Naive B cell (primary cell): ENCODE results near the gene CACNG1. TPM values are rescaled to one million over a fixed set of nuclear protein-coding genes. Genes with fewer than 3 reads are reported as not detected.

Source experiments
- ATAC-seq, 2 donors: fragments of 150-1000 bp; cut with Tn5 transposase; 2 replicates each; pipeline ENCODE4 v1.10.0; 2021; ENCODE audit warnings: low read depth in 2 of 2, mild to moderate bottlenecking in 2 of 2, moderate library complexity in 2 of 2
- DNase-seq: peaks from one replicate; pipeline ENCODE4 v3.0.0; 2022
- H3K27ac Mint-ChIP-seq, 6 donors: one replicate each; pipeline ENCODE4 v1.8.0; 2020 to 2022; ENCODE audit warnings: mild to moderate bottlenecking in 6 of 6, mixed read lengths in 6 of 6, moderate library complexity in 5 of 6, inconsistent platforms in 2 of 6
- H3K27me3 Mint-ChIP-seq, 3 donors: one replicate each; pipeline ENCODE4 v1.8.0; 2021 to 2022; ENCODE audit warnings: mixed read lengths in 3 of 3, mild to moderate bottlenecking in 1 of 3
- H3K36me3 Mint-ChIP-seq, 2 donors: one replicate each; pipeline ENCODE4 v1.8.0; 2020 to 2022; ENCODE audit warnings: mixed read lengths in 2 of 2, inconsistent platforms in 1 of 2, mild to moderate bottlenecking in 1 of 2
- H3K4me1 Mint-ChIP-seq, 3 donors: one replicate each; pipeline ENCODE4 v1.8.0; 2020 to 2022; ENCODE audit warnings: mixed read lengths in 3 of 3, inconsistent platforms in 1 of 3, mild to moderate bottlenecking in 1 of 3, moderate library complexity in 1 of 3
- H3K4me3 Mint-ChIP-seq, 8 donors: one replicate each; pipeline ENCODE4 v1.8.0; 2020 to 2022; ENCODE audit warnings: mild to moderate bottlenecking in 8 of 8, mixed read lengths in 8 of 8, moderate library complexity in 8 of 8, inconsistent platforms in 2 of 8
- H3K9me3 Mint-ChIP-seq, 7 donors: one replicate each; pipeline ENCODE4 v1.8.0; 2020 to 2022; ENCODE audit warnings: mixed read lengths in 7 of 7, mild to moderate bottlenecking in 5 of 7, inconsistent platforms in 2 of 7, moderate library complexity in 1 of 7
- polyA plus RNA-seq, 6 donors: library from polyadenylated mRNA; unstranded; fragments of 300-500 nt; fragmentation: Illumina TruSeq; gene quantifications; one replicate each; pipeline ENCODE4 v1.2.3, GENCODE V29; 2021; ENCODE audit warnings: low read depth in 6 of 6

The CACNG1 gene
- polyA plus RNA-seq, 6 donors from 2014 or later = not detected

GRCh38 chr17:67056746-67057490 lies 12.6 kb downstream of the CACNG1 start:
- ATAC-seq (no peak), DNase-seq (no peak)
- peaks cover 0 to 6% (median 0%) of the 10 kb centered on the region in 7 donors for H3K9me3 Mint-ChIP-seq
- peaks cover 0 to 15% of the 10 kb centered on the region in 2 donors for H3K36me3 Mint-ChIP-seq
- peaks cover 5 to 11% (median 8%) of the 10 kb centered on the region in 3 donors for H3K4me1 Mint-ChIP-seq
- H3K27ac Mint-ChIP-seq = no peak overlapping the region
- no peaks in the 10 kb centered on the region for H3K27me3 Mint-ChIP-seq
- H3K4me3 Mint-ChIP-seq = no peak overlapping the region

GRCh38 chr17:67058036-67058435 lies 13.7 kb downstream of the CACNG1 start:
- H3K36me3 Mint-ChIP-seq = peaks cover 0 to 15% of the 10 kb centered on the region in 2 donors

GRCh38 chr17:67059372-67059771 lies 15.0 kb downstream of the CACNG1 start:
- no peak for ATAC-seq
- Mint-ChIP-seq H3K4me3 (no peak overlapping the region), H3K27me3 (no peaks in the 10 kb centered on the region), H3K27ac (no peak overlapping the region), H3K36me3 (peaks cover 0 to 14% of the 10 kb centered on the region in 2 donors), H3K4me1 (peaks cover 5 to 11% (median 8%) of the 10 kb centered on the region in 3 donors), H3K9me3 (peaks cover 0 to 6% (median 0%) of the 10 kb centered on the region in 7 donors)
- DNase-seq = no peak

More at GRCh38 chr17:67058036-67058435, 13.7 kb downstream of the CACNG1 start:
- Mint-ChIP-seq H3K9me3 (peaks cover 0 to 6% (median 0%) of the 10 kb centered on the region in 7 donors), H3K27me3 (no peaks in the 10 kb centered on the region), H3K27ac (peak overlapping the region in 1 of 6 donors; percentile 63), H3K4me1 (peaks cover 5 to 11% (median 8%) of the 10 kb centered on the region in 3 donors), H3K4me3 (no peak overlapping the region)
- ATAC-seq (no peak), DNase-seq (no peak)

GRCh38 chr17:67063141-67063540 lies 18.8 kb downstream of the CACNG1 start:
- DNase-seq (no peak), ATAC-seq (no peak)
- Mint-ChIP-seq H3K27me3 (no peaks in the 10 kb centered on the region), H3K9me3 (peaks cover 0 to 2% (median 0%) of the 10 kb centered on the region in 7 donors), H3K36me3 (peaks cover 8 to 11% of the 10 kb centered on the region in 2 donors), H3K4me1 (no peaks in the 10 kb centered on the region), H3K27ac (peak overlapping the region in 1 of 6 donors; percentile 26), H3K4me3 (no peak overlapping the region)

GRCh38 chr17:67066717-67067116 lies 22.4 kb downstream of the CACNG1 start:
- Mint-ChIP-seq H3K27ac (peak overlapping the region in 1 of 6 donors; percentile 85), H3K4me1 (no peaks in the 10 kb centered on the region), H3K27me3 (no peaks in the 10 kb centered on the region)

GRCh38 chr17:67067571-67068482 lies 23.5 kb downstream of the CACNG1 start:
- Mint-ChIP-seq H3K36me3 (peaks cover 0 to 16% of the 10 kb centered on the region in 2 donors), H3K27me3 (no peaks in the 10 kb centered on the region), H3K4me1 (no peaks in the 10 kb centered on the region), H3K9me3 (peaks cover 0 to 2% (median 0%) of the 10 kb centered on the region in 7 donors), H3K4me3 (no peak overlapping the region), H3K27ac (no peak overlapping the region)
- no peak for DNase-seq
- no peak for ATAC-seq

More at GRCh38 chr17:67066717-67067116, 22.4 kb downstream of the CACNG1 start:
- DNase-seq (no peak), ATAC-seq (no peak)
- Mint-ChIP-seq H3K4me3 (no peak overlapping the region), H3K9me3 (peaks cover 0 to 2% (median 0%) of the 10 kb centered on the region in 7 donors), H3K36me3 (peaks cover 0 to 14% of the 10 kb centered on the region in 2 donors)

GRCh38 chr17:67068999-67069398 lies 24.6 kb downstream of the CACNG1 start:
- Mint-ChIP-seq H3K36me3 (peaks cover 0 to 23% of the 10 kb centered on the region in 2 donors), H3K27me3 (no peaks in the 10 kb centered on the region), H3K4me3 (no peak overlapping the region), H3K9me3 (no peaks in the 10 kb centered on the region), H3K27ac (no peak overlapping the region), H3K4me1 (no peaks in the 10 kb centered on the region)
- DNase-seq (no peak), ATAC-seq (no peak)

GRCh38 chr17:67069603-67070136 lies 25.3 kb downstream of the CACNG1 start:
- H3K4me1 Mint-ChIP-seq = no peaks in the 10 kb centered on the region
- H3K4me3 Mint-ChIP-seq = no peak overlapping the region
- ATAC-seq = no peak
- H3K9me3 Mint-ChIP-seq = no peaks in the 10 kb centered on the region
- peaks cover 0 to 23% of the 10 kb centered on the region in 2 donors for H3K36me3 Mint-ChIP-seq
- H3K27ac Mint-ChIP-seq = no peak overlapping the region
- DNase-seq = no peak
- no peaks in the 10 kb centered on the region for H3K27me3 Mint-ChIP-seq

GRCh38 chr17:67071595-67071994 lies 27.2 kb downstream of the CACNG1 start:
- Mint-ChIP-seq H3K4me3 (no peak overlapping the region), H3K27me3 (no peaks in the 10 kb centered on the region), H3K4me1 (no peaks in the 10 kb centered on the region), H3K9me3 (no peaks in the 10 kb centered on the region), H3K36me3 (peaks cover 0 to 27% of the 10 kb centered on the region in 2 donors), H3K27ac (no peak overlapping the region)
- ATAC-seq = no peak
- no peak for DNase-seq

- Mint-ChIP-seq H3K27ac (peak overlapping the region in 1 of 6 donors; percentile 19), H3K36me3 (peaks cover 0 to 19% of the 10 kb centered on the region in 2 donors), H3K4me3 (no peak overlapping the region), H3K9me3 (no peaks in the 10 kb centered on the region), H3K4me1 (no peaks in the 10 kb centered on the region), H3K27me3 (no peaks in the 10 kb centered on the region)
- no peak for DNase-seq
- no peak for ATAC-seq
Measured at GRCh38 chr17:67072885-67073284, 28.5 kb downstream of the CACNG1 start.

- no peak for ATAC-seq
- peak overlapping the region in 1 of 6 donors; percentile 35 for H3K27ac Mint-ChIP-seq
Measured at GRCh38 chr17:67074781-67075180, 30.4 kb downstream of the CACNG1 start.

GRCh38 chr17:67076290-67076689 lies 31.9 kb downstream of the CACNG1 start:
- Mint-ChIP-seq H3K4me1 (peaks cover under 1 to 6% (median 5%) of the 10 kb centered on the region in 3 donors), H3K27me3 (no peaks in the 10 kb centered on the region), H3K4me3 (no peak overlapping the region), H3K36me3 (peaks cover 0 to 18% of the 10 kb centered on the region in 2 donors), H3K27ac (peak overlapping the region in 3 of 6 donors; percentile 16 to 46 (median 16)), H3K9me3 (no peaks in the 10 kb centered on the region)
- DNase-seq (no peak), ATAC-seq (no peak)

More at GRCh38 chr17:67074781-67075180, 30.4 kb downstream of the CACNG1 start:
- Mint-ChIP-seq H3K4me1 (no peaks in the 10 kb centered on the region), H3K4me3 (no peak overlapping the region), H3K27me3 (no peaks in the 10 kb centered on the region), H3K9me3 (no peaks in the 10 kb centered on the region), H3K36me3 (peaks cover 0 to 18% of the 10 kb centered on the region in 2 donors)
- no peak for DNase-seq

GRCh38 chr17:67078292-67078691 lies 33.9 kb downstream of the CACNG1 start:
- Mint-ChIP-seq H3K9me3 (no peaks in the 10 kb centered on the region), H3K36me3 (peaks cover 0 to 11% of the 10 kb centered on the region in 2 donors), H3K27me3 (no peaks in the 10 kb centered on the region), H3K4me3 (no peak overlapping the region), H3K4me1 (peaks cover 11 to 15% (median 14%) of the 10 kb centered on the region in 3 donors), H3K27ac (no peak overlapping the region)
- ATAC-seq (no peak), DNase-seq (no peak)
